HG02884 (cell line): ENCODE measurements around the gene PHC2.
"Not testable (repeated sequence)": the region's sequence is repeated elsewhere in the genome, so short reads cannot be mapped to it uniquely, and the experiment has no call there.

ENCODE experiments used
- ATAC-seq: cut with Tn5 transposase; IDR thresholded peaks from one replicate; pipeline ENCODE4 v1.9.1; 2021; ENCODE audit warnings: mild to moderate bottlenecking, moderate library complexity; ENCODE audit not compliant: unreplicated experiment

PHC2 gene

DNA sequence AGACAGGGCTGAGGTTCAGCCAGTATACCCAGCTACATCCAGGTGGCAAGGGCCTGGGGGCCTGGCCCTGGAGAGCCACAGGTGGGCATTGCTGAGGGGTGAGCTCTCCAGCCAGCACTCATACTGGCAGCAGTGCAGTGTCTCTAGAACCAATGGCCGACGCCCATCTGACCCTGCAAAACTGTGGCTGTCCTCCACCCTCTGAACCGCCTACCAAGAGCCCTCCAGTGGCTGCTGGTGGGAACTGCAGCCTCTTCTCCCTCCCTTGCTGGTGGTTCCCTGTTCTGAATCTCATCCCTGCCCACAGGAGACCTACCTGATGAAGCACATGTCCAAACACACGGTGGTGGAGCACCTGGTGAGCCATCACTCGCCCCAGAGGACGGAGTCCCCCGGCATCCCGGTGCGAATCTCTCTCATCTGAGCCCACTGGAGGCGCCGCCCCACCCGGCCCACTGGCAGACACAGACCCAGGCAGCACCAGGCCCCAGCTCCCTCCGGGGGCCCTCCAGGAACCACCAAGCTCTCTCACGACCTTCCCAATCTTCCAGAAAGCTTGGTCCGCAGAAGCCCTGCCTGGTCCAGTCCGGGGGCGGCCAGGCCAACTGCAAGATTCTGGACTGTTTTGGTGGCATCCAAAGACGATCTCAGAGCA is 132.1 kb downstream of the PHC2 start:
- no peak for ATAC-seq

DNA sequence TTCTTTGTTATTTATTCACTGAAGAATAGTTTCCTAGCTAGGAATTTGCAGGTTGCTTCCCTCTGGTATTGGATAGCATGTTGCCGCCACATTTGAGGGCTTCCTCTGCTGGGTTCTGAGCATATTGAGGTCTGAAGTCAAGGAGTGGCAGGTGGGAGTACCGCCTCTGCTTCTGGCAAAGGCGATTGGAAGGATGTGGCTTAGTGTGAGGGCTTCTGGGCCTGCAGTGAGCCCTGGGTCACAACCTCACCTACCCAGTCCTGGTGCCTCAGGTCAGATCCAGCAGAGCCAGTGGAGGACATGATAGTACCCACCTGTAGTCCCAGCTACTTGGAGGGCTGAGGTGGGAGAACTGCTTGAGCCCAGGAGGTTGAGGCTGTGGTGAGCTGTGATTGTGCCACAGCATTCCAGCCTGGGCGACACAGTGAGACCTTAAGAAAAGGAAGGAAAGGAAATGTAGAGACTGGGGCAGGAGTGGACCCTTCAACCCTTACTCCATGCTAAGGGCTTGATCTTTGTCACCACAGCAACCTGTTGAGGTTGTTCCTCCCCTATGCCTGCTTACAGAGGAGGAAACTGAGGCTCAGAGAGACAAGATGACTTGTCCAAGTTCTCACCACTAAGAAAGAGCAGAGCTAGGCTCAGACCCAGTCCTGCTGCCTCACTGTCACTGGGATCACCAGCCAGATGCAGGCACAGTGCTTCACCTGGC is 132.8 kb downstream of the PHC2 start:
- no peak for ATAC-seq

DNA sequence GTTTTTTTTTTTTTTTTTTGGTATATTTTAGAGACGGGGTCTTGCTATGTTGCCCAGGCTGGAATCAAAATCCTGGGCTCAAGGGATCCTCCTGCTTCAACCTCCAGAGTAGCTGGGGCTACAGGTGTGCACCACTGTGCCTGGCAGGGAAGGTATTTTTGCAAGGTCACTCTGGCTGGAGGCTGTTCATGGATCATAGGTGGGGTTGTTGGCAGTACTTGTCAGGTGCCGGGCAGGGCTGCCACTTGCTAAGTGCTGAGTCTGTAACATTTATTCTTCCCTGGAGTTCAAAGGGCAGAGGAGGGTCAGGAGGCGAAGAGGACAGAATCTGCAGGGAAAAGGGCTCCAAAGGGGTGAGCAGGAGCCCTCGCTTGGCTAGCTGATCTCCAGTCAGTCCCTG is 134.1 kb downstream of the PHC2 start:
- ATAC-seq = no peak

DNA sequence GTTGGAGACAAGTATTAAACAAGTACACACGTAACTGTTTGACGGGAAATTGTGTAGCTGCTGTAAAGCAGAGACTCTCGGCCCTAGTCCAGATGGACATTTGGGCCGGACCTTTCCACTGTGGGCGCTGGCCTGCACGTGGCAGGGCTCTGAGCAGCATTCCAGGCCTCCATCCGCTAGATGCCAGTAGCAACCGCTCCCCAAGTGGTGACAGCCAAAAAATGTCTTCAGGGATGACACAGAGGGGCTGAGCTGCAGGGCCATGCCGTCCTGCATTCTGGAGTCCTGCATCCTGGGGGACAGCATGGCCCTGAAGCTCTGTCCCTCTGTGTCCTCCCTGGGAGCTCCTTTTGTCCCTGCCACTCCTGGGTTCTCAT is 134.8 kb downstream of the PHC2 start:
- ATAC-seq = no peak

DNA sequence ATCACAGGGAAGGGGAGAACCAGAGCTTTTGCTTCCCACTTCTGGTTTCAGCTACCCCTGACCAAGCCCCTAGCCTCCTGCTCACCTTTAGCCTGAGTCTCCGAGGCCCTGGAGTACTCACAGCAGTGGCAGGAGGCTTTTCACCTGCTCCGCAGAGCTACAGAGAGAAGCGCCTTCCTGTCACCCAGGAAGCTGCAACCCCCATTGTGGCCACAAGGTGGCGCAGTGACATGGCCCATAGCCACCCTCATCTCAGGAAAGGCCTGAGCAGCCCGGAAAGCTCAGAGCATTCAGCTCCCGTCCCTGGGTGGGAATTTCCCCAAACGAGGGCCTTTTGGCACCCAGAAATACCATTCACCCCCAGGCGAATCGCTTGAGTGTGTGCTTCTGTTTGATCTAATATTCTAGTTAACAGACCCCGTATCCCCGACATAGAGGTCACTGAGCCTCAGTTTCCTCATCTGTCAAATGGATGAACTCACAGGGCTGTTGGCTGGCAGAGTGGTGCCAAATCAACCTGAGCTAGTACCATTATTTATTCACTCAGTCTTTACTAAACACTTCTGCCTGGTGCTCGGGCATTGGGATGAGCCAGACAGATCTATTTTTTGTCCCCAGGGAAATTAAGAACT is 135.3 kb downstream of the PHC2 start:
- ATAC-seq = no peak

DNA sequence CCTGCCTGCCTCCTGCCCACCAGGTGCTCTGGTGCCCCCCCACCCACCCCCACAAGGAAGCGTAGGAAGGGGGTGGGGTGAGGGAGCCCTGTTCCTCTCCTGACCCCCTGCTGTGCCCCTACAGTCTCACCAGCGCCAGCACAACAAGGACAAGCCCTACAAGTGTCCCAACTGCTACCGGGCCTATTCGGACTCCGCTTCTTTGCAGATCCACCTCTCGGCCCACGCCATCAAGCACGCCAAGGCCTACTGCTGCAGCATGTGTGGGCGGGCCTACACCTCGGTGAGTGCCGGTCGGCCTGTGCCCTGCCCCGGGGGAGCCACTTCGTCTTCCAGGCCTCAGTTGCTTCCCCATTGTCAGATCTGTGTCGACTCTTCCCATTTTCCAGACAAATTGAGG is 135.9 kb downstream of the PHC2 start:
- ATAC-seq = no peak

DNA sequence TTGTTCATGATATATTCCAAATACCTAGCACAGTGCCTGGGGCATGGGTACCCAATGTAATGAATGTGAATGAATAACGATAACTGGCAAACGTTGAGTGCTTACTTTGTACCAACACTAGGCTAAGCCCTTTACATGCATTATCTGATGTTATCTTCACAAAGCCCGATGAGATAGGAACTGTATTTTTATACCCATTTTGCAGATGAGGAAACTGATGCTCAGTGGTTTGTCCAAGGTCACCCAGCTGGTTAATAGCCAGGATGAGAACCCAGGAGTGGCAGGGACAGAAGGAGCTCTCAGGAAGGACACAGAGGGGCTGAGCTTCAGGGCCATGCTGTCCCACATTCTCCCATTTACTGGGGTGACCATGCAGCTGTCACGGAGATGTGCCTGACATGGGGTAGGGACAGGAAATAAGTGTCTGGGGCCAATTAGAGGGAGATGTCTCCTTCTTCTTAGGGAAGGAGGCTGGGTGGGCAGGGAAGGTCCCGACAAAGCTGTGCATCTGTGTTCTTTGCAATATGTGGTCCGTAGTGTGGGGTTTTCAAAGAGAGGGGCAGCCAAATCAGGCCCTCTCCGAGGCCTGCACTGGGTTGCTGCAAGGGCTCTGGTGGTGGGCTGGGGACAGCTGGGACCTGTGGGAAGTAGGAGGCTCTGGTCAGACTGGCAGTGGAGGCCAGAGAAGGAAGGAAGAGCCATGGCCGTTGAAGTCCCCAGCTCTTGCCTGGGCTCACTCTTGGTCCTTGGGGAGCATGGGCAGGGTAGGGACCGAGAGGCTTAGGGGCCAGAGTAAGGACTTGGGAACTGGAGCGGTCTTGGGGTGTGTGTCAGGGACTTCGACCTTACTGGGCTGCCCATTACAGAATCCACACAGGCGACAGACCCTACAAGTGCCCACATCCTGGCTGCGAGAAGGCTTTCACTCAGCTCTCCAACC is 136.6 kb downstream of the PHC2 start:
- no peak for ATAC-seq

DNA sequence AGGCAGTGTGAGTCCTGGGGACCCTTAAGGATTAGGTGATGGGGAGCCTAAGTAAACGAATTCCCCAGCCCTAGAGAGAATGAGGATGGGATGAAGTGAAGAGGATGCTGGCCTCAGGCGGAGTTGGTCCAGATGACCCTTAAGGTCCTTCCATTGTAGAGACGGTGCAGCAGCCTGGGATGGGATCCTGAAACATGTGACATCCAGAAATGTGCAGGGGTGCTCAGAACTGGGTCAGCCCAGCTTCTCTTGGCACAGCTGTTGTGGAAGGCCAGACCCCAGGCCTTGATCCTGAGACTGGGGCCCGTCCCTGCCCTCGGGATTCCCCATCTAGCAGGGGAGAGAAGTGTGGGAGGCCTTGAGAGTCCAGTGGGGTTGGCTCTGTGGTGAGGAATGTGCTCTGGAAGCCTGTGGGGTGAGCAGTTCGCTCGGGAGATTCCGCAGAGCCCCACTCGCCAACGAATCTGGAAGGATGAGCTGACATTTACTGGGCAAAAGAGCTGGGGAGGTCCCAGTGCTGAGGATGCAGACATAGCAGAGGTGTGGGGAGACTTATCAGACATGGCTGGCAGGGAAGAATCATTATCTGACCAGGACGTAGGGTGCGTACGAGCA is 138.1 kb downstream of the PHC2 start:
- no peak for ATAC-seq

DNA sequence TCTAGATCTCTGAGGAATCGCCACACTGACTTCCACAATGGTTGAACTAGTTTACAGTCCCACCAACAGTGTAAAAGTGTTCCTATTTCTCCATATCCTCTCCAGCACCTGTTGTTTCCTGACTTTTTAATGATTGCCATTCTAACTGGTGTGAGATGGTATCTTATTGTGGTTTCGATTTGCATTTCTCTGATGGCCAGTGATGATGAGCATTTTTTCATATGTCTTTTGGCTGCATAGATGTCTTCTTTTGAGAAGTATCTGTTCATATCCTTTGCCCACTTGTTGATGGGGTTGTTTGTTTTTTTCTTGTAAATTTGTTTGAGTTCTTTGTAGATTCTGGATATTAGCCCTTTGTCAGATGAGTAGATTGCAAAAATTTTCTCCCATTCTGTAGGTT is 140.3 kb downstream of the PHC2 start:
- not testable (repeated sequence) for ATAC-seq

DNA sequence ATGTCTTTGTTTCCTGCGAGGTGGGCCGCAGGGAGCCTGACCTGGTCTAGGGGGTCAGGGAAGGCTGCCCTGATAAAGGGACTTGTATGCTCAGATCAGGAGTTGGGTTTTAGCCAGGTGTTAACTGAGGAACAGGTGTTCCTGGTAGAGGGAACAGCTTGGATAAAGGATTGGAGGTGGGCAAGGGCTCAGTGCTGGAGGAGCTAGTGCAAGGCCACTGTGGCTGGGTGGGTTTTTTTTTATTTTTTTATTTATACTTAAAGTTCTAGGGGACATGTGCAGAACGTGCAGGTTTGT is 141.1 kb downstream of the PHC2 start:
- ATAC-seq = no peak

DNA sequence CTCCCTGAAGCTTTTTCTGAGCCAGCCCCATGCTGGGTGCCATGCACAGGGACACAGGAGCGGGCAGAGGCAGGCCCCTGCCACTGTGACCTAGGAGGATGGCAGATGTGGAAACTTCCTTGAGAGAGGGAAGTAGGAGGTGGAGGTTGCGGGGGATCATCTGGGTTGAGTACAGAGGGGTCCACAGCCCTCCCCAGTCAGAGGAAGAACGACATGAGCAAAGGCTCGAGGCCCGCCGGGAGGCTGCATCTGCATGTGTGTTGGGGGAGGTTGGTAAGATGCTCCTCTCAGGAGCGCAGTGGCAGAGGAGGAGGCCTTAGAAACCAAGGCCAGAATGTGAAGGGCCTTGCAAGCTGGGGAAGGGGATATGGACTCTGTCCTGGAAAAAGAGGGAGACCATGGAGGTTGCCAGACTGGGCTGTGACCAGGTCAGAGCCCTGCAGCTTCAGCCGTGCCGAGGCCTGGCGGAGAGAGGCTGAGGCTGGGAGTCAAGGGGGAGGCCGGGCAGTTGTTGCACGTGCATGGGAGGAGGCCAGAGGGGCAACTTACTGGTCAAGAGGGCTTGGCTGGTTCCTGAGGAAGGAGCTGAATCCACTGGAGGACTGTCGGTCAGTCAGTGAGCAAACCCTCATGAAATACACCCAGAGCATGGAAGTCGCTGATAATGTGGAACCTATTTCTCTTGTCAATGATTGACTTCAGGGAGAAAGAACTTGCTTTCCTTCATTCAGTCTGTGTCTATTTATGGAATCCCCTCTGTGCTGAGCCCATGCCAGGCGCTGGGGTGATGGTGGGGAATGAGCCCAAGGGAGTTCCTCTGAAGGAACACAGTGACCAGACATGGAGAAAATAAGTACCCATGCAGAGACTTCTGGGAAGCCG is 141.7 kb downstream of the PHC2 start:
- no peak for ATAC-seq

DNA sequence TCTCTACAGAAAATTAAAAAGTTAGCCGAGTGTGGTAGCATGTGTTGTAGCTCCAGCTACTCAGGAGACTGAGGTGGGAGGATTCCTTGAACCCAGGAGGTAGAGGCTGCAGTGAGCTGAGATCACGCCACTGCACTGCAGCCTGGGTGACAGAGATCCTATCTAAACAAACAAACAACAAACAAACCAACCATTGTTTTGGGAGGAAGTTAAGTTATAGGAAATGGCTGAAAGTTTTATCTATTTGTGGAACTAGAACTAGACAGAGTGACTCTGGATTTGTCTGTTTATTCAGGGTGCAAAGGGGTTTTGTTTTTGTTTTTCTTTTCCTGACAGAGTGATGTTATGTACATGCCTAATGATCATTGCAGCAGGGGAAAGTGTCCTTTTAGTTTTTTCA is 143.6 kb downstream of the PHC2 start:
- ATAC-seq = no peak

DNA sequence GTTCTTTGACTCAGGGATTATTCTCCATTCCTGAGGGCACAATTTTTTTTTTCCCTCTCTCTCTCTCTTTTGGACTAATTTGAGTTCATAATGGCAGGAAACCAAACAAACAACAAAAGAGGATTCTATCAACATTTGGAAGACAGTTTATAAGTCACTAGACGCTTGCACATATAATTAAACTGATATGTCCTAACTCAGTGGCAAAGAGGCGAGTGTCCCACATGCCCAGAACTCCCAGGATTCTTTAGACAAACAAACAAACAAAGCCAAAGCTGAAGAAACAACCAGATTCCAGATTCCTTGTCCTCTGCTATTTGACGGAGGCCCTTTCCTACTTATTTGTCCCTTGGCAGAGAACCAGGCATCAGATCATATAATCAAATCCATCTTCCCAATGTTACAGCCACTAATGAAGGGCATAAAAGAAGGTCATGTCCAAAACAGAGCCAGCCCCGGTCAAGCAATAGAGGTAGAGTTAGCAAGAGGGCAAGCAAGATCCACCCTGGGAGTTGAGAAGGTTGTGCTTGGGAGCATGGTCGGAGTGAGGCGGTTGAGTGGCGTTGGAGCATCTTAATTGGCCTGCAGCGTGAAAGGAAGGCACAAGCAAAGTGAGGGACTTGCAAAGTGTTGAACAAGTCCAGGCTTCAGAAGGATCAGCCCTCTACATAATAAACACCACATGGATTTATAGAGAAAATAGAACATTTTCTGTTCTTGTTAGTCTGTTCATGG is 144.3 kb downstream of the PHC2 start:
- no peak for ATAC-seq

DNA sequence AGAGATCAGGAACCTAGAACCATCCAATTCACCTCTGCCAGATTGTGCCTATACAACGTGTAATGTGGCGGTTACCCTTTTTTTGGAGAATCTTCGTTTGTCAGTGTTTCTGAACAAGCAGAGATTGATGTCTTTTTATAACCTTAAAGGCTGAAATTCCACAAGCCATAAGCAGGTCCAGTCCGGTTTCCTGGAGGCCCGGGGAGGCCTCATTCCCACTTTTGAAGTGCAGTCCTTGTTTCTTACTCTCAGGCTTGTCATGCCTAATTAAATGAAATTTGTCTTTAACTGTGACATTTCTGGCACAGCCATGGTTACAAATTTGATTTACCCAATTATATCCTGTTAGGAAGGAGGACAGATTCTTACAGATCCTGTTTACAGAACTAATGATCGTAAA is 146.8 kb downstream of the PHC2 start:
- ATAC-seq = no peak

DNA sequence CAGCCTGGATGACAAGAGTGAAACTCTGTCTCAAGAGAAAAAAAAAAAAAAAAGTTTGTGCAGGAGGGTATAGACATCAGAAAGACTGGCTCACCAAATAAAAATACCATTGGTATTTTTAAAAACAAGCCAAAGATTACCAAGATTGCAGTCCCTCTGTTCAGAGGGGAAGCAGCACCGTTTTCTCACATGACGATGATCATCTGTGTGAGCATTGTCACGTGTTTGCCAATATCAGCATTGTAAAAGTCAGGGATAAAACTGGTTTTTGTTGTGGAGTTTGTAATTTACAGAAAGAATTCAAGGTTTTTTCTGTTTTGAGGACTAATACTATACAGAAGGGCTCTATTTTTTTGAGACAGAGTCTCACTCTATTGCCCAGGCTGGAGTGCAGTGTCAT is 148.1 kb downstream of the PHC2 start:
- no peak for ATAC-seq

DNA sequence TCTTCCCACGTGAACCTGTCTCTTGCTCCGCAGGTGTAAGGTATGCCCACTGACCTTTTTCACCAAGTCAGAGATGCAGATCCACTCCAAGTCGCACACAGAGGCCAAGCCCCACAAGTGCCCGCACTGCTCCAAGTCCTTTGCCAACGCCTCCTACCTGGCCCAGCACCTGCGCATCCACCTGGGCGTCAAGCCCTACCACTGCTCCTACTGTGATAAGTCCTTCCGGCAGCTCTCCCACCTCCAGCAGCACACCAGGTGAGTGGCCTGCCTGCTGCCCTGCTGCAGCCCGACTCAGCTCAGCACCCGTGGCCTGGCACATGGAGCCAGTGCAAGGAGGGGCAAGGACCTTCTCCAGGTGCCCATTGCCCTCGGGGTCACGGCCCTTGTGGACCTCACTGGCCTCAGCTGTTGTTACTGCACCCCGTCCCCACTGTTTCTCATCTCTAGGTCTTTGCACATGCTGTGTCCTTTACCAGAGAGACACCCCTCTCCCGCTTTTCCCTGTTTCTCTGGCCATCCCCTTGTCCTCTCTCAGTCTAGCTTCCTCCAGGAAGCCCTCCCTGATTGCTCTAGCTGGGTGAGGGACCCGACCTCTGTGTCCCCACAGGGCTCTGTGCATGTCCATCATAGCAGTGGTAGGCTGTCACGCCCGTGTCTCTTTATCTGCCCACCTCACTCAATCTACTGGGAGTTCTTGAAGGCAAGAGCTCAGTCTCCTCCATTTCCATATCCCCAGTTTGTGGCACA is 149.2 kb downstream of the PHC2 start:
- no peak for ATAC-seq

DNA sequence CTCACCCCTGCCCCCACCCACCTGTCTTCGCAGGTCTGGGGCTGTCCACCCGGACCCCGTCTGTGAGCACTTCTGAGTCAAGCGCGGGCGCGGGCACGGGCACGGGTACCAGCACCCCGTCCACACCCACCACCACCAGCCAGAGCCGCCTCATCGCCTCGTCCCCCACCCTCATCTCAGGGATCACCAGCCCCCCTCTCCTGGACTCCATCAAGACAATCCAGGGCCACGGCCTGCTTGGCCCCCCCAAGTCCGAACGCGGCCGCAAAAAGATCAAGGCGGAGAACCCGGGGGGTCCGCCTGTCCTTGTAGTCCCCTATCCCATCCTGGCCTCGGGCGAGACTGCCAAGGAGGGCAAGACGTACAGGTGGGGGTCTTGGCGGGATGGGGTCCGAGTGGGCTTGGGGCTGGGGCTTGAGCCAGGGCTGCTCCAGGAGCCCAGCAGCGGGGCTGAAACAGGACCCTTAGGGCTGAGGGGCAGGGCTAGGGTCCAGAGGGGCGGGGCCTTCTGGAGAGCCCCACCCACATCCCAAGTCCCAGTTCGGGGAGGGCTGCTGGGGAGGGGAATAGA is 150.7 kb downstream of the PHC2 start:
- ATAC-seq = no peak

DNA sequence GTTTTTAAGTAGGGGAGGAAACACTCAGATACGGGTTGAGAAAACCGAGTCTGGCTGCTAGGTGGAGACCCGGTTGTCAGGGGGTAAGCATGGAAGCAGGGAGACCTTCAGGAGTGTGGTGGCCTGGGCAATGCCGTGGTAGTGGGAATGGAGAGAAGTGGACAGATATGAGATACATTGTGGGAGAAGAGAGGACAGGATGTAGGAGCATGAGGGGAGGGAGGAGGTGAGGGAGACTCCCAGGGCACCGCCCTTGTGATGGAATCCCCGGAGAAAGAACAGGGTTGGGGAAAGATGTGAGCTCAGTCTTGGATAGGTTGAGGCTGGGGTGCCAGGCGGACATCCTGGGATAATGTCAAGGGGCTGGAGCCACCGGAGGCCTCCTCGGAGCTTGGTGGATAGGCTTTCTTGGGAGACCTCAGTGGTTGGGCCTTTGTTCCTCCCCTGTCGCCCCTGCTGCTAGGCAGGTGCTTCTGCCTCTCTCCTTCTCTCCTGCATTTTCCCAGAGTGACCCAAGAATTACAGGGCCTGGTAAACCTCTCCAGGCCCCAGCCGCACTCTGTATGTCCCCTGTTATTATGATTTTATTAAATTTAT is 153.3 kb downstream of the PHC2 start:
- ATAC-seq = no peak
